Occipital lobe (tissue), 2 donors: ENCODE measurements around the gene SGCD. TPM values are rescaled to one million over a fixed set of nuclear protein-coding genes. Genes with fewer than 3 reads are reported as not detected.

Experiments used
- DNase-seq: peaks from one replicate; lab custom pipeline; 2025; lab: John Stamatoyannopoulos, UW
- total RNA-seq: library from RNA; depleted of rRNA; stranded (reverse); fragments of >200 nt; gene quantifications from one replicate; pipeline ENCODE4 v1.2.3, GENCODE V29; 2014

SGCD gene
- total RNA-seq, 1 donor from 2014 or later = 7.5 TPM

GRCh38 chr5:156686380-156686779, 359.4 kb downstream of the SGCD start:
- DNase-seq = no peak

GRCh38 chr5:156686796-156687195, 359.8 kb downstream of the SGCD start:
- DNase-seq = no peak

- no peak for DNase-seq
These were observed 360.6 kb downstream of the SGCD start for GRCh38 chr5:156687514-156687913.

- no peak for DNase-seq
These were observed 364.6 kb downstream of the SGCD start for GRCh38 chr5:156691572-156691971.

- no peak for DNase-seq
These were observed 366.1 kb downstream of the SGCD start for GRCh38 chr5:156693113-156693512.

GRCh38 chr5:156694598-156694997, 367.6 kb downstream of the SGCD start:
- DNase-seq = no peak

GRCh38 chr5:156695774-156696173, 368.8 kb downstream of the SGCD start:
- DNase-seq = no peak

GRCh38 chr5:156698323-156698722, 371.4 kb downstream of the SGCD start:
- DNase-seq = no peak

GRCh38 chr5:156699147-156699546, 372.2 kb downstream of the SGCD start:
- no peak for DNase-seq

- no peak for DNase-seq
These were observed 377.2 kb downstream of the SGCD start for GRCh38 chr5:156704139-156704538.

GRCh38 chr5:156706631-156707030, 379.7 kb downstream of the SGCD start:
- no peak for DNase-seq

GRCh38 chr5:156707750-156708149, 380.8 kb downstream of the SGCD start:
- no peak for DNase-seq

- DNase-seq = no peak
These were observed 388.3 kb downstream of the SGCD start for GRCh38 chr5:156715287-156715686.

- DNase-seq = no peak
These were observed 389.8 kb downstream of the SGCD start for GRCh38 chr5:156716591-156717380.

GRCh38 chr5:156718985-156719384, 392.0 kb downstream of the SGCD start:
- DNase-seq = no peak

- DNase-seq = no peak
These were observed 395.4 kb downstream of the SGCD start for GRCh38 chr5:156722358-156722757.

GRCh38 chr5:156735477-156735876, 408.5 kb downstream of the SGCD start:
- no peak for DNase-seq

GRCh38 chr5:156741516-156741915, 414.6 kb downstream of the SGCD start:
- DNase-seq = no peak

- DNase-seq = no peak
These were observed 426.9 kb downstream of the SGCD start for GRCh38 chr5:156753846-156754245.

- DNase-seq = no peak
These were observed 428.6 kb downstream of the SGCD start for GRCh38 chr5:156755421-156756087.

GRCh38 chr5:156758011-156758791, 431.2 kb downstream of the SGCD start:
- DNase-seq = no peak

GRCh38 chr5:156759156-156759555, 432.2 kb downstream of the SGCD start:
- no peak for DNase-seq
